Aorta (tissue), 5 donors: ENCODE data around the gene SRGAP3. TPM values are rescaled to one million over a fixed set of nuclear protein-coding genes. Genes with fewer than 3 reads are reported as not detected.
"Not testable (repeated sequence)": the region's sequence is repeated elsewhere in the genome, so short reads cannot be mapped to it uniquely, and the experiment has no call there.

Source experiments
- ATAC-seq: fragments of 200-7000 bp; cut with Tn5 transposase; one replicate; pipeline ENCODE4 v1.9.1; 2022; ENCODE audit warnings: moderate library complexity; ENCODE audit not compliant: low FRiP score
- DNase-seq, 2 donors: peaks; one replicate each; pipeline ENCODE4 v3.0.0-alpha.2; 2020
- H3K27ac ChIP-seq, 2 donors: one replicate each; pipeline ENCODE4 v1.5.1; 2013; ENCODE audit warnings: low read length in 2 of 2, mild to moderate bottlenecking in 2 of 2, moderate library complexity in 2 of 2, control low read depth in 1 of 2, inconsistent platforms in 1 of 2, low read depth in 1 of 2
- H3K27me3 ChIP-seq, 2 donors: one replicate each; pipeline ENCODE4 v1.6.1; 2013; ENCODE audit warnings: control low read depth in 1 of 2, low read length in 1 of 2, mild to moderate bottlenecking in 1 of 2, moderate library complexity in 1 of 2; ENCODE audit not compliant: insufficient read depth in 2 of 2, control insufficient read depth in 1 of 2
- H3K36me3 ChIP-seq, 2 donors: one replicate each; pipeline ENCODE4 v1.6.1; 2013; ENCODE audit warnings: control low read depth in 1 of 2, low read length in 1 of 2, mild to moderate bottlenecking in 1 of 2; ENCODE audit not compliant: insufficient read depth in 2 of 2, control insufficient read depth in 1 of 2
- H3K4me1 ChIP-seq, 2 donors: one replicate each; pipeline ENCODE4 v1.6.1; 2013; ENCODE audit warnings: low read length in 2 of 2, control low read depth in 1 of 2, mild to moderate bottlenecking in 1 of 2, moderate library complexity in 1 of 2; ENCODE audit not compliant: insufficient read depth in 2 of 2, control insufficient read depth in 1 of 2
- H3K4me3 ChIP-seq, 2 donors: one replicate each; pipeline ENCODE4 v1.5.1; 2013; ENCODE audit warnings: low read length in 2 of 2, control low read depth in 1 of 2, mild to moderate bottlenecking in 1 of 2
- H3K9me3 ChIP-seq: one replicate; pipeline ENCODE4 v1.6.1; 2013; ENCODE audit warnings: mild to moderate bottlenecking, low read length; ENCODE audit not compliant: control insufficient read depth
- WGBS, 2 donors: extraction: QIAGEN DNeasy Blood & Tissue Kit; methylation state at CpG; one replicate each; pipeline ENCODE4 v1.1.7; 2013; 5-methylcytosine and 5-hydroxymethylcytosine counted together
- intact Hi-C, 2 donors: fragments of 100-400 bp; cut with DNase I; formaldehyde crosslinking; loops; one replicate each; pipeline versions ENCODE4 v1.14.2 to v1.15.0; 2022
- polyA plus RNA-seq, 2 donors: library from polyadenylated mRNA; stranded (reverse); fragments of 200-250 nt; gene quantifications; one replicate each; pipeline ENCODE4 v1.2.3, GENCODE V29; 2013
- total RNA-seq, 2 donors: library from RNA; stranded (reverse); fragmentation: NEBNext Ultra II Directional; extraction: Animal tissue kit (Norgen Biotek cat#: 25700); gene quantifications; one replicate each; pipeline ENCODE4 v1.2.1, GENCODE V29; 2021
- donor health status: healthy with polysubstance abuse.
- donor health status: Bipolar disorder and iron deficiency.
- donor health status: DM: no; HTN: no; CAD: no.
- donor health status: DM: no; HTN: no; CAD: no.
- donor health status: DM: yes; HTN: yes; CAD: no.

The SRGAP3 gene
- total and polyA plus RNA-seq, 4 donors = 0.26 to 11.7 (median 1.3) TPM

DNA sequence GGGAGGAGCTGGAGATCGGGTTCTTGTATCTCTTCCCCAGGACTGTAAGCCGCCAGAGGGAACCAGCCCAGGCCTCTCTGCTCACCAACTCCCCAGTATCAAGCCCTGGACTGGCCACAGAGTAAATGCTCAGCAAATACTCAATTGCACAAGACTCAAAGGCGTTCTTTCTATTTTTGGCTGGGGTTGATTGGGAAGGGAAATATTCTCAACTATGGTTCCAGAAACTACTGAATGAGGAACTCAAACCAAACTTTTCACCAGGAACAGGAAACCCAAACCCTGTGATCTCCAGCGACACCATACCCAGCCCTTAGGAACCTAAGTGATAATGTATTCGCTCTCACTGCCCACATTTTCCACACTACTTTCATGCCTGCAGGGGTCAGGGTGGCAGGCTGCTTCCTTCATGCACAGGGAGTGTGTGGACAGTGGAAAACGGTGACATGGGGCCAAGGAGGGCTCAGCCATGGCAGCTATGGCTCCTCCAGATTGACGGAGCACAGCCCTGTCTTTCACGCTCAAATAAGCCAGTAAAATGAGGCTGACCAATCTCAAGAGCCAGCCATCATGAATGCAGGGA is 161.5 kb downstream of the SRGAP3 start:
- H3K4me1 ChIP-seq = peaks cover 0 to 5% of the 10 kb centered on the region in 2 donors
- H3K27ac ChIP-seq = peak overlapping the region in 1 of 2 donors; percentile 87
- WGBS, 2 donors = 42 to 54% methylated on average over 8 of the region's 8 CpGs
- intact Hi-C loops = no loop called here
- ATAC-seq = peak; percentile 67
- DNase-seq = peak; percentile 66 to 73
- H3K27me3 ChIP-seq = no peaks in the 10 kb centered on the region
- H3K4me3 ChIP-seq = no peak overlapping the region
- H3K36me3 ChIP-seq = no peaks in the 10 kb centered on the region
- no peaks in the 10 kb centered on the region for H3K9me3 ChIP-seq

DNA sequence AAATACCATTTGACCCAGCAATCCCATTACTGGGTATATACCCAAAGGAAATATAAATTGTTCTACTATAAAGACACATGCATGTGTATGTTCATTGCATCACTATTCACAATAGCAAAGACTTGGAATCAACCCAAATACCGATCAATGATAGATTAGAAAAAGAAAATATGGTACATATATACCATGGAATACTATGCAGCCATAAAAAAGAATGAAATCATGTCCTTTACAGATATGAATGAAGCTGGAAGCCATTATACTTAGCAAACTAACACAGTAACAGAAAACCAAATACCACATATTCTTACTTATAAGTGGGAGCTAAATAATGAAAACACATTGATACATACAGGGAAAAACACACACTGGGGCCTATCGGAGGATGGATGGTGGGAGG is 164.0 kb downstream of the SRGAP3 start:
- intact Hi-C loops = not testable (repeated sequence)

DNA sequence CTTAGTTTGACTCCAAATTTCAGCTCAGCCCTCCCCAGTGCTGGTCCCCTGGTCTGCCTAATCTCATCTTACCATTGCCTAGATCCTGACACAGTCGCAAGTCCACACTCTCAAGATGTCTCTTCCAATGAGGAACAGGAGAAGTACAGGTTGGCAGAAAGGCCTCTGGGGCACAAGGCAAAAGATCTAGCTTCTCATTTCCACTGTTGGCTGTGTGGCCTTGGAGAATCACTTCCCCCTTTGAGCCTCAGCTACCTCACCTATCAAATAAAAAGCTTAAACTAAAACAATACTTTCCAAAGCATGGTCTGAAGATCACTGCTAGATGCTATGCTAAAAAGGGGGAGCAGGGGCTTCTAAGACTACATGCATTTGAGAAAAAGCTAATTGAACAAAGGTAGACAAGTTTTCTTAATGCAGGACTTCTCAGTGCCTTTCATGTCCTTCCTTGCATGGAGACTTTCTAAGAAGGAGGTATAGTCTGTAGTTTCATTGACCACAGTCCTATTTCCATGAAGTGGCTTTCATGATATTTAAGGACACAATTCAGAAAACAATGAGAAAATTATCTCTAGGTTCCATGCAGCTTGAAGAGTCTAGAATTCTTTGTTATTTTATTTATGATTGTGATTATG is 168.1 kb downstream of the SRGAP3 start:
- intact Hi-C loops = no loop called here
- WGBS, 2 donors = 94 to 100% methylated on average over 1 of the region's 1 CpG
- DNase-seq (no peak), ATAC-seq (no peak)
- Histone ChIP-seq H3K27me3 (no peaks in the 10 kb centered on the region), H3K4me3 (no peak overlapping the region), H3K36me3 (no peaks in the 10 kb centered on the region), H3K9me3 (no peaks in the 10 kb centered on the region), H3K4me1 (no peaks in the 10 kb centered on the region), H3K27ac (no peak overlapping the region)

More for the DNA sequence above, 164.0 kb downstream of the SRGAP3 start:
- 68 to 82% methylated on average over 2 of the region's 2 CpGs for WGBS, 2 donors
- DNase-seq, H3K27me3 ChIP-seq, H3K4me3 ChIP-seq, ATAC-seq, H3K4me1 ChIP-seq, H3K27ac ChIP-seq, H3K9me3 ChIP-seq, H3K36me3 ChIP-seq: not testable (repeated sequence)

DNA sequence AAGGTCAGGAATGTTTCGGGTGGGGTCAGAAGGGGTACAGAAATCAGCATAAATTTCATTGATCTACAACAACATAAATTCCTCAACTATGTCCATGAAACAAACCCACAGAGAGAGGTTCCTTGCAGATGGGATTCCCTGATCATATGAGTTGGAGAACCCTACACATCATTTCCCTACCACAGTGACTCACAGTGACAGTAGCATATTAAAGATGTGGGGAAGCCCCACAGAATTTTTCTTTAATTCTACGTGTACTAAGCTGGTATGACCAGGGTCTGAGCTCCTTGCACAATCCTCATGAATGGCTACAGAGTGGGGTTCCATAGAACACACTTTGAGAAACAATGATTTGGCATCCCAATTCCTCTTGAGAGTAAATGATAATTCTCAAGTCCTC is 169.3 kb downstream of the SRGAP3 start:
- Histone ChIP-seq H3K4me3 (no peak overlapping the region), H3K27me3 (no peaks in the 10 kb centered on the region), H3K4me1 (no peaks in the 10 kb centered on the region), H3K27ac (no peak overlapping the region), H3K36me3 (no peaks in the 10 kb centered on the region), H3K9me3 (no peaks in the 10 kb centered on the region)
- intact Hi-C loops = no loop called here
- DNase-seq (no peak), ATAC-seq (no peak)
- 96 to 97% methylated on average over 2 of the region's 2 CpGs for WGBS, 2 donors

DNA sequence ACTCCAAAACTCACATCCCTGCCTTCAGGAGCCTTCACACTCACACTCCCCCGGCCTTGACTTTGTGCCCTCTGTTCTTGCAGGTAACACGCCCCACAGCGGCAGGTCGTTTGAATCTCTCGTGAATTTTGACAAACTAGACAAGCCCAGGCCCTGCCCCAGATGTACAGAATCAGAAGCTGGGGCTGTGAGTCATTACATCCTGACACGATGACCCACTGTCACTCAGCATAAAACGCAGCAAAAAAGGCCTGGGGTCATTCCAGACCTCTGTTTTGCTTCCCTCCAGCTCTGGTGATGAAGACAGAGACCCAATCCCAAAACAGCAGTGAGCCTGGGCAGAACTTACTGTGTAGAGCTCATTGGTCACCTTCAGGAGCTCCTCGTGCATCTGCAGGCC is 169.8 kb downstream of the SRGAP3 start:
- H3K27ac ChIP-seq = no peak overlapping the region
- no peaks in the 10 kb centered on the region for H3K27me3 ChIP-seq
- no peak for ATAC-seq
- no peaks in the 10 kb centered on the region for H3K36me3 ChIP-seq
- H3K4me3 ChIP-seq = no peak overlapping the region
- H3K4me1 ChIP-seq = no peaks in the 10 kb centered on the region
- no peak for DNase-seq
- no peaks in the 10 kb centered on the region for H3K9me3 ChIP-seq
- 93 to 95% methylated on average over 8 of the region's 8 CpGs for WGBS, 2 donors
- intact Hi-C loops = no loop called here

DNA sequence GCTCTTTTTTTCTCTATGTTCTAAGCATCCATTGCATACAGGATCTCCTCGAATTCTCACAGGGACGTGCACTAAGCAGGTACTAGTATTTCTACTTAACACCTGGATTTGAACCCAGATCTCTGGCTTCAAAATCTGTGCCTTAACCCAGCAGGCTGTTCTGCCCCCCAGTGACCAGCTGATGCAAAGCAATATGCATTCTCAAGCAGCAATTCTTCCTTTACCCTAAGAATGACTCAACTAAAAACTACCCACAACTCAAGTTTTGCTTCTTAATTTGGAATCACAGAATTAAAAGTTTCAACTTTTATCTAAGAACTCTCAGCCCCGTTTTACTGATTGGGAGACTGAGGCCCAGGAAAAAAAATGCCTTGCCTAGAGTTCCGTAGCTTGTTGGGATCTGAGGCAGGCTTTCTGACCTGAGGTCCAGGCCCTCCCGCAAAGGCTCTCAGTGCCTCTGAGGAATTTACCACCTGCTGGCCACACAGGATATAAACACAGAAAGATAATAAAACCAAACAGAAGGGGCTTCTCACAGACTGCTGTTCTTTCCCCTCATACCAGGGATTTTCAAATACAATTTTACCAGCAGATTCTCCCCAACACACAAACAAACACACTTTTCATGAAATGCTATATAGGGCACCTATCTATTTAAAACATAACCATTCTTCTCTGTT is 170.7 kb downstream of the SRGAP3 start:
- Histone ChIP-seq H3K27me3 (no peaks in the 10 kb centered on the region), H3K4me1 (no peaks in the 10 kb centered on the region), H3K9me3 (no peaks in the 10 kb centered on the region), H3K27ac (no peak overlapping the region), H3K4me3 (no peak overlapping the region), H3K36me3 (no peaks in the 10 kb centered on the region)
- ATAC-seq (no peak), DNase-seq (no peak)
- intact Hi-C loops = no loop called here
- 93% methylated on average over 5 of the region's 5 CpGs for WGBS, 2 donors

- intact Hi-C loops = no loop called here
- Histone ChIP-seq H3K27ac (no peak overlapping the region), H3K9me3 (no peaks in the 10 kb centered on the region), H3K27me3 (no peaks in the 10 kb centered on the region), H3K36me3 (no peaks in the 10 kb centered on the region), H3K4me1 (no peaks in the 10 kb centered on the region), H3K4me3 (no peak overlapping the region)
- ATAC-seq = no peak
- WGBS, 2 donors = 85 to 94% methylated on average over 4 of the region's 4 CpGs
- DNase-seq = no peak
Measured at GRCh38 chr3:9077029-9077428, 172.4 kb downstream of the SRGAP3 start.

GRCh38 chr3:9075762-9076161 is 173.7 kb downstream of the SRGAP3 start:
- intact Hi-C loops = no loop called here
- Histone ChIP-seq H3K36me3 (no peaks in the 10 kb centered on the region), H3K9me3 (no peaks in the 10 kb centered on the region), H3K4me1 (no peaks in the 10 kb centered on the region), H3K27me3 (no peaks in the 10 kb centered on the region), H3K4me3 (no peak overlapping the region), H3K27ac (no peak overlapping the region)
- ATAC-seq (no peak), DNase-seq (no peak)
- WGBS, 2 donors = 97 to 100% methylated on average over 1 of the region's 1 CpG

GRCh38 chr3:9074079-9074478 is 175.4 kb downstream of the SRGAP3 start:
- intact Hi-C loops = no loop called here
- Histone ChIP-seq H3K27ac (peak overlapping the region; percentile 16 to 79), H3K36me3 (no peaks in the 10 kb centered on the region), H3K9me3 (no peaks in the 10 kb centered on the region), H3K4me1 (no peaks in the 10 kb centered on the region), H3K27me3 (no peaks in the 10 kb centered on the region), H3K4me3 (no peak overlapping the region)
- 17 to 29% methylated on average over 5 of the region's 5 CpGs for WGBS, 2 donors
- DNase-seq (no peak), ATAC-seq (no peak)
